BJ (cell line): ENCODE data around the gene KIF3B. TPM values are rescaled to one million over a fixed set of nuclear protein-coding genes. Genes with fewer than 3 reads are reported as not detected.
"Not testable (repeated sequence)": the region's sequence is repeated elsewhere in the genome, so short reads cannot be mapped to it uniquely, and the experiment has no call there.

Experiments used
- CTCF ChIA-PET: fragments of 350-600 bp; formaldehyde crosslinking; extraction: SDS; loops from one replicate; lab custom pipeline; 2021; ENCODE audit warnings: antibody characterized with exemption, inconsistent platforms; lab: Yijun Ruan, JAX
- POLR2A ChIA-PET: fragments of 300-600 bp; sonication (Branson Sonifier 250); formaldehyde crosslinking; extraction: SDS; loops from one replicate; lab custom pipeline; 2021; ENCODE audit warnings: antibody characterized with exemption; lab: Charles Lee
- DNase-seq: peaks from one replicate; pipeline ENCODE4 v3.0.0-alpha.2; 2011; ENCODE audit warnings: low read depth
- H3K27me3 ChIP-seq: 2 replicates; pipeline ENCODE4 v1.6.0; 2011; ENCODE audit warnings: low read length; ENCODE audit not compliant: control insufficient read depth, insufficient read depth
- H3K36me3 ChIP-seq: 2 replicates; pipeline ENCODE4 v1.5.1; 2011; ENCODE audit warnings: low read length; ENCODE audit not compliant: control insufficient read depth, insufficient read depth
- H3K4me3 ChIP-seq: 2 replicates; pipeline ENCODE4 v1.5.1; 2011; ENCODE audit warnings: low read depth, mild to moderate bottlenecking, control low read depth, low read length
- polyA plus RNA-seq: library from polyadenylated mRNA; depleted of rRNA; stranded (reverse); fragments of >200 nt; gene quantifications from 2 replicates; pipeline ENCODE4 v1.2.3, GENCODE V29; 2011; rRNA removed
- TF ChIP-seq, protein P1 (sequence below): IDR thresholded peaks from 2 replicates; pipeline ENCODE4 v1.5.1; 2011; ENCODE audit warnings: low read depth, mild to moderate bottlenecking, control low read depth, inconsistent platforms, low read length, moderate library complexity; ENCODE audit not compliant: insufficient read depth

KIF3B gene
- polyA plus RNA-seq, 1 experiment: 20.9 TPM

- H3K36me3 ChIP-seq: peaks cover 6% of the 10 kb centered on the region
- ChIA-PET POLR2A (interaction anchor here (0.8 kb wide), 1 partner anchor 10 kb away, joined by 4 read pairs; no protein-coding TSS in a partner anchor), CTCF (interaction anchor here (0.7 kb wide), 1 partner anchor 17 kb away, joined by 3 read pairs; no protein-coding TSS in a partner anchor)
- TF ChIP-seq, protein P1, sequence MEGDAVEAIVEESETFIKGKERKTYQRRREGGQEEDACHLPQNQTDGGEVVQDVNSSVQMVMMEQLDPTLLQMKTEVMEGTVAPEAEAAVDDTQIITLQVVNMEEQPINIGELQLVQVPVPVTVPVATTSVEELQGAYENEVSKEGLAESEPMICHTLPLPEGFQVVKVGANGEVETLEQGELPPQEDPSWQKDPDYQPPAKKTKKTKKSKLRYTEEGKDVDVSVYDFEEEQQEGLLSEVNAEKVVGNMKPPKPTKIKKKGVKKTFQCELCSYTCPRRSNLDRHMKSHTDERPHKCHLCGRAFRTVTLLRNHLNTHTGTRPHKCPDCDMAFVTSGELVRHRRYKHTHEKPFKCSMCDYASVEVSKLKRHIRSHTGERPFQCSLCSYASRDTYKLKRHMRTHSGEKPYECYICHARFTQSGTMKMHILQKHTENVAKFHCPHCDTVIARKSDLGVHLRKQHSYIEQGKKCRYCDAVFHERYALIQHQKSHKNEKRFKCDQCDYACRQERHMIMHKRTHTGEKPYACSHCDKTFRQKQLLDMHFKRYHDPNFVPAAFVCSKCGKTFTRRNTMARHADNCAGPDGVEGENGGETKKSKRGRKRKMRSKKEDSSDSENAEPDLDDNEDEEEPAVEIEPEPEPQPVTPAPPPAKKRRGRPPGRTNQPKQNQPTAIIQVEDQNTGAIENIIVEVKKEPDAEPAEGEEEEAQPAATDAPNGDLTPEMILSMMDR: no peak
- no peak overlapping the region for H3K4me3 ChIP-seq
- DNase-seq: no peak
- no peaks in the 10 kb centered on the region for H3K27me3 ChIP-seq
These were observed 101.0 kb downstream of the KIF3B start for GRCh38 chr20:32378461-32378860.

DNA sequence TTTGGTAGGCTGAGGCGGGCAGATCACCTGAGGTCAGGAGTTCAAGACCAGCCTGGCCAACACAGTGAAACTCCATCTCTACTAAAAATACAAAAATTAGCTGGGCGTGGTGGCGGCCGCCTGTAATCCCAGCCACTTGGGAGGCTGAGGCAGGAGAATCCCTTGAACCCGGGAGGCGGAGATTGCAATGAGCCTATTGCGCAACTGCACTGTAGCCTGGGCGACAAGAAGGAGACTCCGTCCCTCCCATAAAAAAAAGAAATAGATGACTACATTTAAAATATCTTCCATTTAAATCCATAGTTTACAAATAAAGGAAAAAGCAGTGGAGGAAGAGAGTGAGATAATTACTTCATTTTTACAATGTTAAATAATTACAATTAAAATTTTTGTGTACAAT, 102.6 kb downstream of the KIF3B start:
- DNase-seq, H3K4me3 ChIP-seq, H3K36me3 ChIP-seq, H3K27me3 ChIP-seq, POLR2A ChIA-PET, CTCF ChIA-PET: not testable (repeated sequence)

DNA sequence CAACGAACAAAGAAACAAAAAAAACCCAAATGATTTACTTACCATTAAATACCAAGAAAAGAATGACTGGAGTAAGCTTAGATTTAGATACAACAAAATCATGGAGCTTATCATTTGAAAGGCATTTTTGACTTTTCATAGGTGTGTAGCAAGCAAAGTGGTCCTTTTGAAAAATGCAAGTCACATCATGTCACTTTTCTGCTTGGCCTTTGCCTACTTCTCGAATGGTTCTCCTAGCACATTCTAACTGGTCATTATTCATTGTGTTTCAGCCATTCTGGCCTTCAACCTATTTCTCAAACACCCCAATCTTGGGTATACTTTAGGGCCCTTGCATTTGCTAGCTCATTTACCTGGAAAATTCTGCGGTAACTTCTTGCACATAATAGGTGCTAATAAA, 103.3 kb downstream of the KIF3B start:
- POLR2A ChIA-PET: no interaction called here
- CTCF ChIA-PET: no interaction called here

GRCh38 chr20:32382102-32382950, 104.9 kb downstream of the KIF3B start:
- DNase-seq: no peak
- ChIA-PET CTCF (no interaction called here), POLR2A (no interaction called here)
- Histone ChIP-seq H3K36me3 (peaks cover 2% of the 10 kb centered on the region; the same call in 1 of the 2 replicates), H3K4me3 (no peak overlapping the region), H3K27me3 (no peaks in the 10 kb centered on the region)
- TF ChIP-seq, protein P1: no peak

More for the DNA sequence above, 103.3 kb downstream of the KIF3B start:
- TF ChIP-seq, protein P1: no peak
- no peak for DNase-seq
- Histone ChIP-seq H3K4me3 (no peak overlapping the region), H3K27me3 (no peaks in the 10 kb centered on the region), H3K36me3 (peaks cover 2% of the 10 kb centered on the region; the same call in 1 of the 2 replicates)

- POLR2A ChIA-PET, CTCF ChIA-PET, H3K4me3 ChIP-seq, DNase-seq, H3K27me3 ChIP-seq, H3K36me3 ChIP-seq: not testable (repeated sequence)
These were observed 106.0 kb downstream of the KIF3B start for GRCh38 chr20:32383441-32383840.

Other genes starting within 250 kb of the KIF3B start
- gene HCK, start 225.4 kb upstream of the KIF3B start, polyA plus RNA-seq: 0.05 TPM in 1 of 2 replicates, not detected in the other
- gene TM9SF4, start 167.9 kb upstream of the KIF3B start, polyA plus RNA-seq: 97.4 and 101 TPM in 2 replicates
- gene PLAGL2, start 69.9 kb upstream of the KIF3B start, polyA plus RNA-seq: 3.1 and 3.5 TPM in 2 replicates
- gene POFUT1, start 69.8 kb upstream of the KIF3B start, polyA plus RNA-seq: 45.1 and 56.7 TPM in 2 replicates
- gene ASXL1, start 80.7 kb downstream of the KIF3B start, polyA plus RNA-seq: 31.6 and 40.8 TPM in 2 replicates